ENCODE measurements around the gene ZBP1.

DNA sequence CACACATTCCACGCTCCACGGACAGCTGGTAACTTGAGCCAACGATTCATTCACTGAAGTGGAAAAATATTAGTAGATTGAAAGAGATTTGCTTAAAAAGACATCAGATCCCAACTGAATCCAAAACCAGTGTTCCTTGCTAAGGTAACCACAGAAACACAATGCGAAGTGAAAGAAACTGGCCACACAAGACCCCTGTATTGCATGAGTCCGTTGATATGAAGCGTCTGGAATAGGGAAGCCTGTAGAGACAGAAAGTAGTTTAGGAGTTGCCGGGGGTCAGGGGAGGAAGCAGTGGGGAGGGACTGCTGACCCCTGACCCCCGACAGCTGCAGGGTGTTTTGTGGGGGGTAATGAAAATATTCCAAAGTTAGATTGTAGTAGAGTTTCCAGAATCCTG, 49.3 kb downstream of the ZBP1 start:
- TF ChIP-seq, protein P1, sequence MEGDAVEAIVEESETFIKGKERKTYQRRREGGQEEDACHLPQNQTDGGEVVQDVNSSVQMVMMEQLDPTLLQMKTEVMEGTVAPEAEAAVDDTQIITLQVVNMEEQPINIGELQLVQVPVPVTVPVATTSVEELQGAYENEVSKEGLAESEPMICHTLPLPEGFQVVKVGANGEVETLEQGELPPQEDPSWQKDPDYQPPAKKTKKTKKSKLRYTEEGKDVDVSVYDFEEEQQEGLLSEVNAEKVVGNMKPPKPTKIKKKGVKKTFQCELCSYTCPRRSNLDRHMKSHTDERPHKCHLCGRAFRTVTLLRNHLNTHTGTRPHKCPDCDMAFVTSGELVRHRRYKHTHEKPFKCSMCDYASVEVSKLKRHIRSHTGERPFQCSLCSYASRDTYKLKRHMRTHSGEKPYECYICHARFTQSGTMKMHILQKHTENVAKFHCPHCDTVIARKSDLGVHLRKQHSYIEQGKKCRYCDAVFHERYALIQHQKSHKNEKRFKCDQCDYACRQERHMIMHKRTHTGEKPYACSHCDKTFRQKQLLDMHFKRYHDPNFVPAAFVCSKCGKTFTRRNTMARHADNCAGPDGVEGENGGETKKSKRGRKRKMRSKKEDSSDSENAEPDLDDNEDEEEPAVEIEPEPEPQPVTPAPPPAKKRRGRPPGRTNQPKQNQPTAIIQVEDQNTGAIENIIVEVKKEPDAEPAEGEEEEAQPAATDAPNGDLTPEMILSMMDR (IDR thresholded peaks at IDR 0.05; ENCODE audit: low read depth, low read length): no peak
- TF ChIP-seq EZH2phosphoT487 (IDR thresholded peaks at IDR 0.05; ENCODE audit: low read depth): no peak
